ENCODE data around the gene PEX5L.

- TF ChIP-seq CTCF (IDR thresholded peaks at IDR 0.05): no peak
- no peak for TF ChIP-seq EZH2 (IDR thresholded peaks at IDR 0.05; ENCODE audit: borderline replicate concordance, insufficient read depth, low read depth, low read length, poor library complexity, severe bottlenecking)
Measured at GRCh38 chr3:179945569-179945968, 91.2 kb downstream of the PEX5L start.
